HG03196 (cell line): ENCODE data around the gene ZNF408.

Experiments
- ATAC-seq: cut with Tn5 transposase; IDR thresholded peaks from one replicate; pipeline ENCODE4 v1.9.1; 2021; ENCODE audit not compliant: unreplicated experiment

The ZNF408 gene

DNA sequence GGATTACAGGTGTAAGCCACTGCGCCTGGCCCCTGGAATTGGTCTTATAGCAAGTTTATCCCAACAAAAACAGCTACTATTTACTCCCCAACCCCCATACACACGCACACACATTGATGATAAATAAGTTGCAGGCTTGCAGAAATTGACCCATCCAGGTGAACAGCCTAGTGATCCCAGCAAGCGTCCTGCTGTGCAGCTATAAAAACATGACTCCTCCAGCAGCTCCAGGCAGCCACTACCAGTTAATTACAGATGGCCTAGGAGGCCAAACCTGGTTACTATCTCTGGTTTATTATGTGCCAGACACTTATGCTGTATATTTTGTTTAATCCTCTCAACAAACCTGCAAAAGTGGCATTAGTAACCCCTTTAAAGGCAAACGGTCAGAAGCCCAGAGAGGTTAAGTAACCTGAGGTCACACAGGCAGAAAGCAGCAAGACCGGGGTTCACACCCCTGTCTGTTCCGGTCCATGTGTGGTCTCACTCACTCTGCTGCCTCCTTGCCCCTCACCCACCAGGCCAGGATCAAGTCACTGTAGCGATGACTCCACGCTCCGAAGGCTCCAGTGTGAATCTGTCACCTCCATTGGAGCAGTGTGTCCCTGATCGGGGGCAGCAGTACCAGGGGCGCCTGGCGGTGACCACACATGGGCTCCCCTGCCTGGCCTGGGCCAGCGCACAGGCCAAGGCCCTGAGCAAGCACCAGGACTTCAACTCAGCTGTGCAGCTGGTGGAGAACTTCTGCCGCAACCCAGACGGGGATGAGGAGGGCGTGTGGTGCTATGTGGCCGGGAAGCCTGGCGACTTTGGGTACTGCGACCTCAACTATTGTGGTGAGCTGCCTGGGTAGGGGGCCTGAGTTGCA, 24.7 kb downstream of the ZNF408 start:
- no peak for ATAC-seq

DNA sequence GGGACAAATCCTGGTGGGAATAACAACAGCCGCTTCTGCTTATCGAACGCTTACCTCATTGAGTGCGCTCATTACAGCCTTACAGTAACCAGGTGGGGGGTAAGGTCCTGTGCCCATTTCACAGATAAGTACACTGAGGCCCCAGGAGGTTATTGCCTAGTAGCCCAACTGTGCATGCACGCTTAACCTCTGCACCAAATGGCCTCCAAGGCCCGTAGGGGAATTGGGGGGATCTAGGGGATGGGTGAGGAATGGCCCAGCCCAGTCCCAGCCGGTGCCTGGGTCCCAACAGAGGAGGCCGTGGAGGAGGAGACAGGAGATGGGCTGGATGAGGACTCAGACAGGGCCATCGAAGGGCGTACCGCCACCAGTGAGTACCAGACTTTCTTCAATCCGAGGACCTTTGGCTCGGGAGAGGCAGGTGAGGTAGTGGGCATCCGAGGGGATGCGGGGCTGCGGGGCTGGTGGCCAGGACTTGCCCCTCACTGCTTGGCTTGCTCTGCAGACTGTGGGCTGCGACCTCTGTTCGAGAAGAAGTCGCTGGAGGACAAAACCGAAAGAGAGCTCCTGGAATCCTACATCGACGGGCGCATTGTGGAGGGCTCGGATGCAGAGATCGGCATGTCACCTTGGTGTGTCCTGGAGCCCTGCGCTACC, 25.5 kb downstream of the ZNF408 start:
- no peak for ATAC-seq

DNA sequence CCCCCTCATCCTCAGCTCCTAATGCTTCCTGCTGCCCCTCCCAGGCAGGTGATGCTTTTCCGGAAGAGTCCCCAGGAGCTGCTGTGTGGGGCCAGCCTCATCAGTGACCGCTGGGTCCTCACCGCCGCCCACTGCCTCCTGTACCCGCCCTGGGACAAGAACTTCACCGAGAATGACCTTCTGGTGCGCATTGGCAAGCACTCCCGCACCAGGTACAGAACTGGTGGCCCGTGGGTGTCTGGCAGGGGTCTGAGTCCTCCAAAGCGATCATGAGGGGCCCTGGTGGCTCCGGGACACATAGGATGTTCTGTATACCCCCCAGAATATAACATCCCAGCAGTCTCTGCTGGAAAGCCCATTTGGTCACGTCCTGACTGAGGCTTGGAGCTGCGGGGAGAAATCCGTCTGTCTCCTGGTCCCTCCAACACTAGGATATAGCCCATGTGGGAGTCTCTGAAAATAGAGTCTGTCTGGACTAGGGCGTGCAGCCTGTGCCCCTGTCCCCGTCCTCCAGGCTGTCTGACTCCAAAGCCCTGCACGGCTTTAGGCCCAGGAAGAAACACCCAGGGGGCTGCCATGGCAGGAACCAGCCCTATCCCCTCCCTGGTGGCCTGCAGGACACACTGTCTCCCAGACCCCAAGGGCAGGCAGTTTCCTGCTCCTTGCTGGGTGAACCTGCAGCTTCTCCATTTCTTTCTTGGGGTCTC, 27.3 kb downstream of the ZNF408 start:
- no peak for ATAC-seq

DNA sequence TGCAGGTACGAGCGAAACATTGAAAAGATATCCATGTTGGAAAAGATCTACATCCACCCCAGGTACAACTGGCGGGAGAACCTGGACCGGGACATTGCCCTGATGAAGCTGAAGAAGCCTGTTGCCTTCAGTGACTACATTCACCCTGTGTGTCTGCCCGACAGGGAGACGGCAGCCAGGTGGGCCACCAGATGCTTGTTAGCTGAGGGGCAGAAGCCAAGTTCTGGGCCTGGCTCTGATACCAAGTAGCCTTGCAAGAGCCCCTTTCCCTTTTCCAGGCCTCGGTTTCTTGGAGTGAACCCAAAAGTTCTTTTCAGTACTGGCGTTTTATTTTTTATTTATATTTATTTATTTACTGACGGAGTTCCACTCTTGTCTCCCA, 27.8 kb downstream of the ZNF408 start:
- ATAC-seq: no peak

DNA sequence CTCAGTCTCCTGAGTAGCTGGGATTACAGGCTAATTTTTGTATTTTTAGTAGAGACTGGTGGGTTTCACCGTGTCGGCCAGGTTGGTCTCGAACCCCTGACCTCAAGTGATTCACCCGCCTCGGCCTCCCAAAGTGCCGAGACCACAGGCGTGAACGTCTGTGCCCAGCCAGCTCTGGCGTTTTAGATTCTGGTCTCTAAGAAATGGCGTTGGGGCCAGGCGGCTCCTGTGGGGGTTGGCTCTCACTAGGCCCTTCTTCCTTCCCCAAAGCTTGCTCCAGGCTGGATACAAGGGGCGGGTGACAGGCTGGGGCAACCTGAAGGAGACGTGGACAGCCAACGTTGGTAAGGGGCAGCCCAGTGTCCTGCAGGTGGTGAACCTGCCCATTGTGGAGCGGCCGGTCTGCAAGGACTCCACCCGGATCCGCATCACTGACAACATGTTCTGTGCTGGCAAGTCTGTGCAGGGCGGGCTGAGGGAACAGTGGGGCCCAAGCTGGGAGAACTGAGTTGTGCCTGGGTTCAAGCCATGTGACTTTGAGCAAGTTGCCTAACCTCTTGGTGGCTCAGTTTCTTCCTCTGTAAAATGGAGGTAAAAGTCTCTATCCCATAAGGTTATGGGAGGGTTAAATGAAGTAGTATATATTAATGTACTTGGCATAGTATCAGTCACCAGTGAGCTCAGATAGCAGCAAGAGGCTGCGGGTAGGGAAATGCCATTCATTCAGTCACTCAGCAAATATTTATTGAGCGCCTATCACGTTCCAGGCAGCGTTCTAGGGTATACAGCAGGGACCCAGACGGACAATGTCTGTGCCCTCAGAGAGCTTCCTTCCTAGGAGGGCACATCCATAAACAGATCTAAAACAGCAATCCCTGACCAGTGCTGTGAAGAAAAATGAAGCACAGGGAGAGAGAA, 28.5 kb downstream of the ZNF408 start:
- ATAC-seq: no peak

DNA sequence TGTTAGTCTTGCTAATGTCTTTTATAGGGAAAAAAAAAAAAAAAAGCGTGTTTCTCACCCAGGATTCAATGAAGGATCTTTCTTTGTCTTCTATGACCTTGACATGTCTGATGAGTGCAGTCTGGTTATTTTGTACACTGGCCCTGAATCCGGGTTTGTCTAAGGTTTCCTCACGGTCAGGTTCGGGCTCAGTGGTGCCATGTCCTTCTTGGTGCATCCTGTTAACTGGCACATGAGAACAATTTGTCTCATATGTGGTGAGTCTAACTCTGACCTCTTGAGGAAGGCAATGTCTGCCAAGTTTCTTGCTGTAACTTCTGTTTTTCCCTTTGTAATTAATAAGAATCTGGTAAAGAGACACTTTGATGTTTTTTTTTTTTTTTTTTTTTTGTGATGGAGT, 30.7 kb downstream of the ZNF408 start:
- ATAC-seq: no peak

DNA sequence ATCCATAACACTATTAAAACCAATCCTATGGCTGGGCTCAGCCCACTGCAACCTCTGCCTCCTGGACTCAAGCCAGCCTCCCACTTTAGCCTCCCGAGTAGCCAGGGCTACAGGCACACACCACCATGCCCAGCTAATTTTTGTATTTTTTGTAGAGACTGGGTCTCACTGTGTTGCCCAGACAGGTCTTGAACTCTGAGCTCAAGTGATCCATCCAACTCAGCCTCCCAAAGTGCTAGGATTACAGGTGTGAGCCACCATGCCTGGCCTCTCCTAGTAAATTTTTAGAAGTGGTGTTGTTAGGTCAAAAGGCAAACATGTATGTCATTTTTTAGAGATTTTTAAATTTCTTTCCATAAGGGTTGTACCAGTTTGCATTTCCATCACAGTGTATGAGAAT, 32.4 kb downstream of the ZNF408 start:
- no peak for ATAC-seq

DNA sequence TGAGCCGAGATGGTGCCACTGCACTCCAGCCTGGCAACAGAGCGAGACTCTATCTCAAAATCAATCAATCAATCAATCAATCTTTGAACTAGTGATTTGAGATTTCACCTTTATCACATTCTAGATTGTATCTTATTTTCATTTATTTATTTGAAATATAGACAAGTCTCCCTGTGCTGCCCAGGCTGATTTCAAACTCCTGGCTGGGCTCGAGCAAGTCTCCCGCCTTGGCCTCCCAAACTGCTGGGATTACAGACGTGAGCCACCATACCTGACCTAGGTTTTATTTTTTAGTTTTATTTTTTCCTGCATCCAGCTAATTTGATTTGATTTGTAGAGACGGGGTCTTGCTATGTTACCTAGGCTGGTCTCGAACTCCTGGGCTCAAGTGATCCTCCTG, 35.3 kb downstream of the ZNF408 start:
- ATAC-seq: no peak

DNA sequence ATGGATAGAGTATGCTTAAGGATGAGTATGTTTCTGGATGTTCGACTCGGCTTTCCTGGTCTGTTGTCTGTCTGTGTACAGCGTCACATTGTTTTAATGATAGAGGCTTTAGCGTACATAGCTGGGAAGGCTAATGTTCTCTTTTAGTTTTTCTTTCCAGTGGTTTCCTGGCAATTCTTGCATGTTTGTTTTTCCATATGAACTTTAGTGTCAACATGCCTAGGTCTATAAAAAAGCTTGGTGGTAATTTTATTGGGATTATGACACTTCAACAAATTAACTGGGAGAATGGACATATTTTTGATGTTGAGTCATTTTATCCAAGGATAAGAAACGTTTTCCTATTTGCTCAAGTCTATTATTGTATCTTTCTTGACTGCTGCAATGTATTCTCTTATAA, 35.8 kb downstream of the ZNF408 start:
- ATAC-seq: no peak

DNA sequence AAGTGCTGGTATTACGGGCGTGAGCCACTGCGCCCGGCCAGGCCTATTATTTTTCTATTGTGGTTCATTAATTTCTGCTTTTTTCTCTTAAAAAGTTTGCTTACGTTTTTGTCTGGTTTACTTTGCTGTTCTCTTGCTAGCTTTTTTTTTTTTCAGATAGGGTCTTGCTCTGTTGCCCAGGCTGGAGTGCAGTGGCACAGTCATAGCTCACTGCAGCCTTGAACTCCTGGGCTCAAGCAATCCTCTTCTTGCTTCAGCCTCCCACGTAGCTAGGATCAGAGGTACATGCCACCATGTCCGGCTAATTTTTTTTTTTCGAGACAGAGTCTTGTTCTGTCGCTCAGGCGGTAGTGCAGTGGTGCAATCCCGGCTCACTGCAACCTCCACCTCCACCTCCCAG, 36.9 kb downstream of the ZNF408 start:
- ATAC-seq: no peak

DNA sequence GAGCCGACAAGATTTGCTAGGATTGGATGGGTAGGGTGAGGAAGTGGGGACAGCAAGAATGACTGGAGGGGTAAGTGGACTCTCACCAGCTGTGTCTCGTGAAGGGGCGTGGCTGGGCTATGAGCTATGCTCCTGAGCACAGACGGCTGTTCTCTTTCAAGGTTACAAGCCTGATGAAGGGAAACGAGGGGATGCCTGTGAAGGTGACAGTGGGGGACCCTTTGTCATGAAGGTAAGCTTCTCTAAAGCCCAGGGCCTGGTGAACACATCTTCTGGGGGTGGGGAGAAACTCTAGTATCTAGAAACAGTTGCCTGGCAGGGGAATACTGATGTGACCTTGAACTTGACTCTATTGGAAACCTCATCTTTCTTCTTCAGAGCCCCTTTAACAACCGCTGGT, 38.1 kb downstream of the ZNF408 start:
- ATAC-seq: no peak

DNA sequence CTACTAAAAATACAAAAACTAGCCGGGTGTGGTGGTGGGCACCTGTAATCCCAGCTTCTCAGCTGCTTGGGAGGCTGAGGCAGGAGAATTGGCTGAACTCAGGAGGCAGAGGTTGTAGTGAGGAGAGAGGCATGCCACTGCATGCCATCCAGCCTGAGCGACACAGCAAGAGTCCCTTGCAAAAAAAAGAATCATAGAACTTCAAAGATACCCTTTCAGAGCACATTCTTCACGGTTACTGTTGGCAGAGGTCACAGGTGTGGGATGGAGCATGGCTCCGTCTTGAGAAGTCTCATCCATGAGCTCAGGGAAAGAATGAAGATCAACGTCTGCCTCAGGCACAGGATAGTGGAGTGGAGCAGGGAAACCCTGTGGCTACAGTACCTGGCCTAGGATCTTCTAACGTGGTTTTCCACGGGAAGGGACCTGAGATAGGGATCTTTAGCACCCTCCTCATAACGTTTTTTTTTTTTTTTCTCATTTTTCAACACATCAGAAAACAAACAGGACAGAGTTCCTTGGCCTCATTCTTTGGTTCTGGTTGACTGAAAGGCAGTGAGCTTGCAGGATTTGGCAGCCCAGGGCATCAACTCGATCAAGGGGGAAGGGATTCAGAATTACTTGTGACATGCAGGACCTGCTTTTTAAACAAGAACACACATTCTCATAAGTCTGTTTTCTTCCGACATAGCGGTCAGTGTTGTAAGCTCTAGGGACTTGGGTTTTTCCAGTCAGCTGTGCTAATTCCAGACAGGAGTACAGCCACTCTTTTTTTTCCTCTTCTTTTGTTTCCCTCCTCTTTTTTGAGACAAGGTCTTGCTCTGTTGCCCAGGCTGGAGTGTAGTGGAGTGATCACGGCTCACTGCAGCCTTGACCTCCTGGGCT, 41.0 kb downstream of the ZNF408 start:
- no peak for ATAC-seq

DNA sequence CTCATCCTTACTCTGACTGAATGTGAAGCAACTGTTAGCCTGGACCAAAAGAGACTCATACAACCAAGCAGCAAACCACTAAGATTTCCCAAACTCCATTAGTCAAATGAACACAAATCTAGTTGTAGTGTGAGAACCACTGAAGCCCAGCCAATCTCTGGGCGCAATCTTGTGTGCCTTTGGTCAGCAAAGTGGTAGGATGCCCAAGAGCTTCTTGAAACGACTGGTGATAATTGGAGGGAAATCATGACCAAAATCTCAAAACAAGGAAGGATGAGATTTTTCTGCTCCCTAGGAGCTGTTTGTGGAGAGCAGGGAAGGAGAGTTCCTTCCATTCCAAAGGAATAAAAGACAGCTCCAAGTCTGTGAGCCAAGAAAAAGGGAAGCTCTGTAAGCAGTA, 42.2 kb downstream of the ZNF408 start:
- ATAC-seq: no peak

DNA sequence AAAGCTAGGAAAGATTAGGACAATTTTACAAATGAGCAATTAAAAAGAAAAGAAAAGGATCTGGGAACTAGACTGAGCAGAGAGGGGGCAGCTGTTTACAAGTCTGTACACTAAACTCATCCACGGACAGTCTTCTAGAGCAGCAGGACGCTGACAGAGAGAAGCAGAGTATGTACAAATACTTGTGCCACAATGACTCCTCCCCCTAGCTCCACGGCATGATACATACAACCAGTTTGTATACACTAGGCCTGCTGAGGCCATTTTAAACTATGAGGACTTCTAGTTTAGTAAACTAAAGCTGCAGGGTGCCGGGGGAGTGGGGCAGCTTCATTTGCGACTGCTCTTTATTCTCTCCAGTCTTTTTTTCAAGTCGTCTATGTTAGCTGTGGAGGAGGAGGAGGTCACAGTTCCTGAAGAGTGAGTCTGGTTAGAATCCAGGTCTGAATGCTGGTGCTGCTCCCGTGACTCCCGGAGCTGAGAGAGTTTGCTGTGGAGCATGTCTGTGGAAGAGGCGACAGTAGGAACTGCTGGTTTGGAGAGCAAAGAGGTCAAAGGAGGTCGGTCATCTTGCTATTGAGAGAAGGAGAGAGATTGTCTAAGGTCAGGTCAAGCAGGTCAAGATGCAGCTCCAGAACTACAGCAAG, 43.0 kb downstream of the ZNF408 start:
- no peak for ATAC-seq

DNA sequence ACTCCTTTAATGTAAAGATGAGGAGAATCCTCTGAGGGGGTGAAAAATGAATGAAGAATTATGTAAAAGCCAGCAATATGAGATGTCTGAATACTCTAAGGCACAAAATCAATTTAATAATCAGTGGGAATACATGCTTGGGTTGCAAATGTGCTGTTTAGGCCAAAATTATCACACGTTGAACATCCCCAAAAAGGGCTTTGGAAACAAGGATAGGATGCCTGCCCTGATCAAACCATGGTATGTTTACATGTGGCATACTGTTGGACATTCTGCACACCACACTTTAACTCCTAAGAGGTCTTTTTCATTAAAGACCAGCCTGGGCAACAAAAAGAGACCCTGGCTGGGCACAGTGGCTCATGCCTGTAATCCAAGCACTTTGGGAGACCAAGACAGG, 44.5 kb downstream of the ZNF408 start:
- ATAC-seq: no peak

DNA sequence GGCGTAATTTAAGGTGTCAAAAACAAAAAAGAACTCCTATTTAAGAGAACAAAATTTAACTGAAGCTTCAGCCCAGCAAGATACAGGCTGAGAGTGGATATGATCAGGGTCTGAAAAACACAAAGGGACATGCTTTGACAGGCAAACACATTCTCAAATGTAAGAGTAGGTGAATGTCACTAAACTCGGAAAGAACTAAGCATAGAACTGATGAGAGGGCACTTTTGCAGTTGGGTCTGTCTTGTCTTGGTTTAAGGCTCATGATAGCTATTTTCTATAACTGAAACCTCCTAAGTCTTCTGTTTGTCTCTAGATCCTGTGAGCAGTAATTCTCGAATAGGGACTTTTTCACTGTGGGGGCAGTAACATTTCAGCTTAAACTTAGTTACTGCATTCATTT, 45.2 kb downstream of the ZNF408 start:
- ATAC-seq: no peak

DNA sequence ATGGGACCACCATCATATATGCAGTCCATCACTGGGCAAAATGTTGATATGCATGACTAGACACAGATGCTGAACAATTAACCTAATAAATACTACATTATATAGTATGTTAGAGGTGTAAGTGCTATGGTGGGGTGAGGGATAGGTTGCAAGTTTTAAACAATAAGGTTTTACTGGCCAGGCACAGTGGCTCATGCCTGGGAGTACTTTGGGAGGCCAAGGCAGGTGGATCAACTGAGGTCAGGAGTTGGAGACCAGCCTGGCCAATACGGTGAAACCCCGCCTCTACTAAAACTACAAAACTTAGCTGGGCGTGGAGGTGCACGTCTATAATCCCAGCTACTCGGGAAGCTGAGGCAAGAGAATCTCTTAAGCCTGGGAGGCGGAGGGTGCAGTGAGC, 46.3 kb downstream of the ZNF408 start:
- no peak for ATAC-seq
